HEK293T (cell line): ENCODE data around the gene NASP.

Source experiments
- CTCF ChIA-PET: fragments of 350-600 bp; formaldehyde crosslinking; extraction: SDS; loops from one replicate; lab custom pipeline; 2021; ENCODE audit warnings: antibody characterized with exemption, inconsistent platforms; lab: Yijun Ruan, JAX
- POLR2A ChIA-PET: fragments of 350-600 bp; formaldehyde crosslinking; extraction: SDS; loops from one replicate; lab custom pipeline; 2020; ENCODE audit warnings: antibody characterized with exemption, inconsistent platforms; lab: Yijun Ruan, JAX
- DNase-seq: peaks from one replicate; pipeline ENCODE4 v3.0.0; 2012; ENCODE audit warnings: mixed read lengths; ENCODE audit errors: extremely low spot score
- ARNT ChIP-seq: fragments of 450-650 bp; IDR thresholded peaks from 2 replicates; pipeline ENCODE4 v1.6.1; 2017; ENCODE audit warnings: mild to moderate bottlenecking
- BHLHE40 ChIP-seq: fragments of 450-650 bp; IDR thresholded peaks from 2 replicates; pipeline ENCODE4 v1.6.1; 2016; ENCODE audit warnings: mild to moderate bottlenecking, moderate library complexity, borderline replicate concordance
- ELF4 ChIP-seq: fragments of 450-650 bp; IDR thresholded peaks from 2 replicates; pipeline ENCODE4 v1.6.1; 2017; ENCODE audit warnings: antibody characterized with exemption
- FOXA1 ChIP-seq: fragments of 450-650 bp; IDR thresholded peaks from 2 replicates; pipeline ENCODE4 v1.6.1; 2016; ENCODE audit warnings: mild to moderate bottlenecking
- FOXK2 ChIP-seq: fragments of 450-650 bp; IDR thresholded peaks from 2 replicates; pipeline ENCODE4 v1.6.1; 2016; ENCODE audit warnings: mild to moderate bottlenecking
- FOXM1 ChIP-seq: fragments of 450-650 bp; IDR thresholded peaks from 2 replicates; pipeline ENCODE4 v1.6.1; 2017; ENCODE audit warnings: mild to moderate bottlenecking, borderline replicate concordance
- HDGF ChIP-seq: fragments of 450-650 bp; IDR thresholded peaks from 2 replicates; pipeline ENCODE4 v1.6.1; 2017; ENCODE audit warnings: antibody characterized with exemption, borderline replicate concordance
- L3MBTL2 ChIP-seq: fragments of 450-650 bp; conservative IDR thresholded peaks from 2 replicates; pipeline ENCODE4 v1.6.1; 2016; ENCODE audit warnings: mild to moderate bottlenecking
- LEF1 ChIP-seq: fragments of 450-650 bp; IDR thresholded peaks from 2 replicates; pipeline ENCODE4 v1.6.1; 2017; ENCODE audit warnings: mild to moderate bottlenecking, borderline replicate concordance
- NFRKB ChIP-seq: fragments of 450-650 bp; IDR thresholded peaks from 2 replicates; pipeline ENCODE4 v1.6.1; 2016; ENCODE audit warnings: mild to moderate bottlenecking, moderate library complexity
- SP1 ChIP-seq: fragments of 450-650 bp; IDR thresholded peaks from 2 replicates; pipeline ENCODE4 v1.6.1; 2017
- SUZ12 ChIP-seq: fragments of 450-650 bp; IDR thresholded peaks from 2 replicates; pipeline ENCODE4 v1.6.1; 2016; ENCODE audit warnings: mild to moderate bottlenecking
- TARDBP ChIP-seq: fragments of 450-650 bp; IDR thresholded peaks from 2 replicates; pipeline ENCODE4 v1.6.1; 2016
- ZNF384 ChIP-seq: fragments of 450-650 bp; IDR thresholded peaks from 2 replicates; pipeline ENCODE4 v1.6.1; 2016
- TF ChIP-seq, protein P1 (sequence below): fragments of 450-650 bp; IDR thresholded peaks from 2 replicates; pipeline ENCODE4 v1.6.1; 2016

Gene NASP

DNA sequence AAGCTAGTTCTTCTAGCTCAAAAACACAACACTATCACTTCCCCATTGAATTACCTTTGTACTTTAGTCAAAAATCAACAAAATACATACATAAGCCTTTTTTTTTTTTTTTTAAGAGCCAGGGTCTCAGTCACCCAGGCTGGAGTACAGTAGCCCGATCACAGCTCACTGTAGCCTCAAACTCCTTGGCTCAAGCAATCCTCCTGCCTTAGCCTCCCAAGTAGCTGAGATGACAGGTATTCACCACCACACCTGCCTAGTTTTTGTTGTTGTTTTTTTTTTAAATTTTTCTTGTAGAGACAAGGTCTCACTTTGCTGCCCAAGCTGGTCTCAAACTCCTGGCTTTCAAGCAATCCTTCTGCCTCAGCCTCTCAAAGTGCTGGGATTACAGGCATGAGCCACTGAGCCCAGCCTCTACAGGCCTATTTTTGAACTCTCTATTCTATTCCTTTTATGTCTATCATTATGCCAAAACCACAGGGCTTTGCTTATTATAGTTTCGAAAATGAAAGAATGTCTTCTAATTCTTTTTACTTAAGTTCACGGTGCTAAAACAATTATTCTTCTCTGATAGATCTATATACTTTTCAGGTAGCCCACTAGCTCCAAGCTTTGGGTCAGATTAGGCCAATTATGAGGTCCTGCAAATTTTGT is 72.9 kb downstream of the NASP start:
- no peak for DNase-seq
- TF ChIP-seq ZNF384: no peak
- no peak for TF ChIP-seq FOXA1
- no peak for TF ChIP-seq FOXK2
- TF ChIP-seq HDGF: no peak
- no peak for TF ChIP-seq SUZ12
- TF ChIP-seq, protein P1, sequence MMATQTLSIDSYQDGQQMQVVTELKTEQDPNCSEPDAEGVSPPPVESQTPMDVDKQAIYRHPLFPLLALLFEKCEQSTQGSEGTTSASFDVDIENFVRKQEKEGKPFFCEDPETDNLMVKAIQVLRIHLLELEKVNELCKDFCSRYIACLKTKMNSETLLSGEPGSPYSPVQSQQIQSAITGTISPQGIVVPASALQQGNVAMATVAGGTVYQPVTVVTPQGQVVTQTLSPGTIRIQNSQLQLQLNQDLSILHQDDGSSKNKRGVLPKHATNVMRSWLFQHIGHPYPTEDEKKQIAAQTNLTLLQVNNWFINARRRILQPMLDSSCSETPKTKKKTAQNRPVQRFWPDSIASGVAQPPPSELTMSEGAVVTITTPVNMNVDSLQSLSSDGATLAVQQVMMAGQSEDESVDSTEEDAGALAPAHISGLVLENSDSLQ: no peak
- no peak for TF ChIP-seq SP1
- no peak for TF ChIP-seq FOXM1
- TF ChIP-seq BHLHE40: no peak
- TF ChIP-seq LEF1: no peak
- POLR2A ChIA-PET: no interaction called here
- CTCF ChIA-PET: no interaction called here

DNA sequence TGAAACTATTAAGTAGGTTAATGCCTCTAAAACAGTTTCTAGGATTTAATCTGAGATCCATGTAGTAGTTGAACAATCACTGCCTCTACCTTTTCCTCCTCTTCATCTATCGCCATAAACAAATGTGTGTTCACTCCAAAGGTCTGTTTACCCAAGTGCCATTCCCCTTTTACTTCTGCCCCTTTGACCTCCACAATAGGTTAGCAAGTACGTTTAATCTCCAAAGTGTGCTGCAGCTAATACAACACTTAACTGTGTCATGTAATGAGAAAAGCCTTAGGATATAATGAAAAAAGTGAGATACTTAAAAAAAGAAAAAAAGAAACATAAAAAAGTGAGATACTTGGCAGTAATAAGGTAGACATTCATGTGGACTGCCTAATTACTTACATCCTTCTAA is 74.3 kb downstream of the NASP start:
- ChIA-PET CTCF (interaction anchor here (0.6 kb wide), 1 partner anchor 65 kb away, joined by 3 read pairs; no protein-coding TSS in a partner anchor), POLR2A (no interaction called here)
- no peak for DNase-seq
- no peak for TF ChIP-seq HDGF
- TF ChIP-seq SP1: no peak
- no peak for TF ChIP-seq TARDBP
- TF ChIP-seq ARNT: no peak
- TF ChIP-seq ELF4: no peak
- TF ChIP-seq BHLHE40: no peak
- TF ChIP-seq NFRKB: no peak
- TF ChIP-seq, protein P1: no peak
- no peak for TF ChIP-seq L3MBTL2
- TF ChIP-seq ZNF384: no peak
- no peak for TF ChIP-seq FOXM1
- no peak for TF ChIP-seq LEF1

DNA sequence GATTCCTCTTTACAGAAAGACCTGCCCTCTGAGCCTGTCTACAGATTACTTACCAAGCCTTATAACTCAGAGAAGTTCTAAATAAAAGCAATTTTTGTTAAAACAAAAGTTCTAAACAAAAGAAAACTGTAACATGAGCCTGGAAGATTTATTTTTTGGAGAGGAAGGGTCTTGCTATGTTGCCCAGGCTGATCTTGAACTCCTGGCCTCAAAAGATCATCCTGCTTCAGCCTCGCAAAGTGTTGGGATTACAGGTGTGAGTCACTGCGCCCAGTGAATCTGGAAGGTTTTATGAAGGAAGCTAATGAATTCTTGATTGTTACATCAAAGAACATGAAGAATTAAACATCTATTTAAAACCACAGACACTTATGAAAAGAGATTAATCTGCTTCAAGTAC is 75.4 kb downstream of the NASP start:
- POLR2A ChIA-PET: no interaction called here
- DNase-seq: no peak
- TF ChIP-seq NFRKB: no peak
- no peak for TF ChIP-seq FOXA1
- TF ChIP-seq, protein P1: no peak
- TF ChIP-seq FOXK2: no peak
- TF ChIP-seq SUZ12: no peak
- TF ChIP-seq TARDBP: no peak
- TF ChIP-seq ELF4: no peak
- TF ChIP-seq ZNF384: no peak
- no peak for TF ChIP-seq BHLHE40
- no peak for TF ChIP-seq L3MBTL2
- no peak for TF ChIP-seq LEF1
- CTCF ChIA-PET: interaction anchor here (0.6 kb wide), 1 partner anchor 45 kb away, joined by 3 read pairs; no protein-coding TSS in a partner anchor

DNA sequence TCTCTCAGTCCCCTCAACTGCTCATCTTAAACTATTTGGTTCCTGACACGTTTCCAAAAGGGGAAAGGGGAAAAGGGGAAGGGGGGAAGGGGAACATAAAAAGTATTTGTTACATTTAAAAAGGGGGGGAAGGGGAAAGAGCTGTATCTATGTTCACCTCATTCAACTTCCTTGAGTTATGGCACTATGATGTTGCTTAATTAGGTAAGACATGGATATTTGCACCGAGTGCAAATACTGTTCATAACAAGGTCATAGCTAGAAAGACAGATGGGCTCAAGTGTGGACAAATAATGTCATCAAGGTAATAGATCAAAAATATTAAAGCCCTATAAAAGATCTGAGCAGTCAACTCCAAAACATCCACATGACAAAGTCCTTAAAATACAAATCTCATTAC is 76.5 kb downstream of the NASP start:
- TF ChIP-seq FOXK2: no peak
- no peak for TF ChIP-seq BHLHE40
- no peak for DNase-seq
- POLR2A ChIA-PET: no interaction called here
- CTCF ChIA-PET: interaction anchor here (0.7 kb wide), 1 partner anchor 12 kb away, joined by 3 read pairs; no protein-coding TSS in a partner anchor

DNA sequence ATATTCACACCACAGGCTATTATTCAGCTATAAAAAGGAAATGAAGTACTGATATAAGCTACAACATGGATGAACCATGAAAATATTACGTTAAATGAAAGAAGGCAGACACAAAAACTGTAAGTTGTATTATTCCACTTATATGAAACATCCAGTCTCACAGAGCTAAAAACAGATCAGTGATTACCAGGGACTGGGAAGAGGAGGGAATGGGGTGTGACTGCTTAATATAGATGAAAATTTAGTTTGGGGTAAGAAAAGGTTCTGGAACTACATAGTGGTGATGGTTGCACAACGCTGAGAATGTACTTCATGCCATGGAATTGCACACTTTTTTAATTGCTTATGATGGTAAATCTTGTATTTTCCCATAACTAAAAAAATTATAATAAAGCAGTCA is 83.0 kb downstream of the NASP start:
- no peak for TF ChIP-seq NFRKB
- TF ChIP-seq ELF4: no peak
- TF ChIP-seq SP1: no peak
- TF ChIP-seq L3MBTL2: no peak
- DNase-seq: no peak
- POLR2A ChIA-PET: no interaction called here
- CTCF ChIA-PET: interaction anchor here (0.6 kb wide), 1 partner anchor 707 kb away, joined by 3 read pairs; no protein-coding TSS in a partner anchor

DNA sequence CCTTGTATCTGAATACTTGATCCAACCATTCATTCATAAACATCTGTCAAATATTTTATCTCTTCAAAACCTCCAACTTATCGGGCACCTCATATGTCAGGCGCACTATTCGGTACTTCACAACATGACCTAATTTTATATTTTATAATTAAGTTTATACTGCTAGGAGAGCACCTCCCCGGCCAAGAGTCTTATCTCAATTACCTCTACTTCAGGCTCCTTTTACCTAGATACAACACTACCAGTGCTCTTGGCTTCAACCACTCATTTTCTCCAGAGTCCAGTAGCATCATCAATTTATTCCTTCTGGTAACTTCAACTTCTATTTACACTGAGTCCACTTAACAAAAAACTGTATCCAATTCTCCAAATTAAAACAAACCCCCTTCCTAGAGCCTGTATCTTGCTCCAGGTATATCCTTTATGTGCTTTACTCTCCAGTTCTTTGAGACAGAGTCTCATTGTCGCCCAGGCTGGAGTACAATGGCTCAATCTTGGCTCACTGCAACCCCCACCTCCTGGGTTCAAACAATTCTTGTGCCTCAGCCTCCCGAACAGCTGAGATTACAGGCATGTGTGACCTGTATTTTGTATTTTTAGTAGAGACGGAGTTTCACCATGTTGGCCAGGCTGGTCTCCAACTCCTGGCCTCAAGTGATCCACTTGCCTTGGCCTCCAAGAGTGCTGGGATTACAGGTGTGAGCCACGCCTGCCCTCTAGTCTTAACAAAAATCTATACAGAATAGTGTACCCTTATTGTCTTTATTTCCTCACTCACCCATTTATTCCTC is 83.7 kb downstream of the NASP start:
- DNase-seq: no peak
- POLR2A ChIA-PET: no interaction called here
- TF ChIP-seq ELF4: no peak
- no peak for TF ChIP-seq FOXK2
- no peak for TF ChIP-seq LEF1
- no peak for TF ChIP-seq NFRKB
- no peak for TF ChIP-seq SUZ12
- no peak for TF ChIP-seq ZNF384
- no peak for TF ChIP-seq L3MBTL2
- no peak for TF ChIP-seq ARNT
- no peak for TF ChIP-seq FOXA1
- TF ChIP-seq, protein P1: no peak
- CTCF ChIA-PET: no interaction called here
